CD14-positive monocyte (primary cell): ENCODE results near the gene GNL1. TPM values are rescaled to one million over a fixed set of nuclear protein-coding genes. Genes with fewer than 3 reads are reported as not detected.

ENCODE experiments used
- DNase-seq, 3 donors: peaks; one replicate each; pipeline ENCODE4 v3.0.0-alpha.2; 2011 to 2022
- H2AFZ ChIP-seq: 2 replicates; pipeline ENCODE4 v1.6.0; 2012; ENCODE audit warnings: mild to moderate bottlenecking, low read depth, low read length, inconsistent platforms; ENCODE audit not compliant: insufficient read depth, poor library complexity, severe bottlenecking
- H3K27ac ChIP-seq, 2 donors: 1 replicate in 1 of 2; 2 replicates in 1 of 2; pipeline ENCODE4 v1.5.1; 2012 to 2013; ENCODE audit warnings: low read length in 2 of 2, control low read depth in 1 of 2, inconsistent platforms in 1 of 2, low read depth in 1 of 2, mild to moderate bottlenecking in 1 of 2
- H3K27me3 ChIP-seq, 2 donors: one replicate each; pipeline versions ENCODE4 v1.6.0 to v1.6.1; 2011 to 2013; ENCODE audit warnings: low read length in 2 of 2; ENCODE audit not compliant: control insufficient read depth in 2 of 2, insufficient read depth in 2 of 2
- H3K36me3 ChIP-seq, 2 donors: replicated peaks in 1 of 2; 1 replicate in 1 of 2; 2 replicates in 1 of 2; pipeline versions ENCODE4 v1.5.1 to v1.6.1; 2012 to 2013; ENCODE audit warnings: low read length in 2 of 2, control low read depth in 1 of 2, inconsistent platforms in 1 of 2, mild to moderate bottlenecking in 1 of 2; ENCODE audit not compliant: insufficient read depth in 2 of 2, control insufficient read depth in 1 of 2
- H3K4me1 ChIP-seq, 2 donors: 1 replicate in 1 of 2; 2 replicates in 1 of 2; pipeline versions ENCODE4 v1.5.1 to v1.6.1; 2012 to 2013; ENCODE audit warnings: low read length in 2 of 2, control low read depth in 1 of 2, inconsistent platforms in 1 of 2, mild to moderate bottlenecking in 1 of 2, moderate library complexity in 1 of 2; ENCODE audit not compliant: insufficient read depth in 2 of 2, control insufficient read depth in 1 of 2
- H3K4me2 ChIP-seq: replicated peaks from 2 replicates; pipeline ENCODE3; 2012; ENCODE audit warnings: low read length, moderate library complexity, mild to moderate bottlenecking; ENCODE audit not compliant: poor library complexity, severe bottlenecking; ENCODE audit errors: extremely low read depth
- H3K4me3 ChIP-seq, 3 experiments: fragments of 200-600 bp in 1 of 3; sonication (generic) in 1 of 3; replicated peaks in 1 of 3; 1 replicate in 2 of 3; 2 replicates in 1 of 3; pipeline ENCODE4 v1.5.1; 2011 to 2013; ENCODE audit warnings: low read length in 3 of 3, mild to moderate bottlenecking in 3 of 3, control low read depth in 2 of 3, low read depth in 2 of 3, inconsistent platforms in 1 of 3, moderate library complexity in 1 of 3
- H3K79me2 ChIP-seq: 2 replicates; pipeline ENCODE4 v1.6.0; 2012; ENCODE audit warnings: mild to moderate bottlenecking, control low read depth, inconsistent platforms, low read length, moderate library complexity; ENCODE audit not compliant: insufficient read depth
- H3K9ac ChIP-seq: 2 replicates; pipeline ENCODE4 v1.6.0; 2017; ENCODE audit warnings: low read length, mild to moderate bottlenecking; ENCODE audit not compliant: insufficient read depth, poor library complexity, severe bottlenecking
- H3K9me3 ChIP-seq, 2 donors: replicated peaks in 1 of 2; 1 replicate in 1 of 2; 2 replicates in 1 of 2; pipeline versions ENCODE4 v1.5.1 to v1.6.1; 2012 to 2013; ENCODE audit warnings: low read length in 2 of 2, control low read depth in 1 of 2; ENCODE audit not compliant: control insufficient read depth in 1 of 2, insufficient read depth in 1 of 2
- H4K20me1 ChIP-seq: 2 replicates; pipeline ENCODE4 v1.6.0; 2012; ENCODE audit warnings: mild to moderate bottlenecking, low read length, control low read depth, moderate library complexity; ENCODE audit not compliant: insufficient read depth
- H3K27ac Mint-ChIP-seq, 7 donors: one replicate each; pipeline ENCODE4 v1.8.0; 2020; ENCODE audit warnings: mild to moderate bottlenecking in 7 of 7, mixed read lengths in 7 of 7, moderate library complexity in 6 of 7, inconsistent platforms in 2 of 7
- H3K27me3 Mint-ChIP-seq, 3 donors: one replicate each; pipeline ENCODE4 v1.8.0; 2021 to 2022; ENCODE audit warnings: low read depth in 3 of 3, mild to moderate bottlenecking in 3 of 3, mixed read lengths in 3 of 3, moderate library complexity in 3 of 3, inconsistent platforms in 1 of 3
- H3K36me3 Mint-ChIP-seq, 2 donors: one replicate each; pipeline ENCODE4 v1.8.0; 2020; ENCODE audit warnings: mixed read lengths in 2 of 2, inconsistent platforms in 1 of 2, mild to moderate bottlenecking in 1 of 2
- H3K4me1 Mint-ChIP-seq: one replicate; pipeline ENCODE4 v1.8.0; 2020; ENCODE audit warnings: mild to moderate bottlenecking, mixed read lengths
- H3K4me3 Mint-ChIP-seq, 2 donors: one replicate each; pipeline ENCODE4 v1.8.0; 2020; ENCODE audit warnings: mild to moderate bottlenecking in 2 of 2, mixed read lengths in 2 of 2, moderate library complexity in 1 of 2
- H3K9me3 Mint-ChIP-seq, 7 donors: one replicate each; pipeline ENCODE4 v1.8.0; 2020 to 2022; ENCODE audit warnings: mixed read lengths in 7 of 7, mild to moderate bottlenecking in 6 of 7, moderate library complexity in 6 of 7, inconsistent platforms in 2 of 7
- CTCF ChIP-seq: fragments of 200-600 bp; IDR thresholded peaks from one replicate; pipeline ENCODE4 v1.8.0; 2022; ENCODE audit warnings: antibody characterized with exemption, mild to moderate bottlenecking
- WGBS: methylation state at CpG from one replicate; pipeline ENCODE4 v1.1.5; 2013; ENCODE audit warnings: missing lambda C conversion rate; ENCODE audit not compliant: insufficient coverage; 5-methylcytosine and 5-hydroxymethylcytosine counted together
- intact Hi-C, 2 donors: fragments of 100-400 bp; cut with micrococcal nuclease; formaldehyde crosslinking; loops; one replicate each; pipeline versions ENCODE4 v1.15.0 to v1.15.1; 2023
- polyA plus RNA-seq, 3 donors: library from polyadenylated mRNA; depleted of rRNA in 1 of 3; unstranded in 2 of 3; stranded (reverse) in 1 of 3; fragments of 300-500 nt in 2 of 3; fragments of >200 nt in 1 of 3; fragmentation: Illumina TruSeq in 2 of 3; gene quantifications; 1 replicate in 2 of 3; 2 replicates in 1 of 3; pipeline ENCODE4 v1.2.3, GENCODE V29; 2012 to 2021

Gene GNL1
- polyA plus RNA-seq, 3 donors = 10.3 to 13.4 (median 12.9) TPM

- Histone ChIP-seq H3K9me3 (no peaks in the 10 kb centered on the region), H3K4me2 (no peak overlapping the region), H3K27ac (no peak overlapping the region), H2AFZ (no peak overlapping the region), H4K20me1 (peaks cover 5% of the 10 kb centered on the region), H3K9ac (no peak overlapping the region), H3K4me1 (peaks cover 9 to 15% of the 10 kb centered on the region in 2 donors), H3K79me2 (no peaks in the 10 kb centered on the region), H3K36me3 (peaks cover 11 to 25% of the 10 kb centered on the region in 2 donors), H3K4me3 (no peak overlapping the region), H3K27me3 (no peaks in the 10 kb centered on the region)
- Mint-ChIP-seq H3K9me3 (no peaks in the 10 kb centered on the region), H3K4me1 (peaks cover 18% of the 10 kb centered on the region), H3K36me3 (peaks cover 15 to 17% of the 10 kb centered on the region in 2 donors), H3K4me3 (no peak overlapping the region), H3K27me3 (peaks cover 1 to 5% (median 3%) of the 10 kb centered on the region in 3 donors), H3K27ac (peak overlapping the region in 1 of 7 donors; percentile 53)
- DNase-seq = no peak
- intact Hi-C loops = no loop called here
- no peak for TF ChIP-seq CTCF
Measured at GRCh38 chr6:30565772-30566171, 9.5 kb upstream of the GNL1 start.

GRCh38 chr6:30564114-30564513, 7.8 kb upstream of the GNL1 start:
- Histone ChIP-seq H2AFZ (no peak overlapping the region), H3K4me3 (no peak overlapping the region), H3K27ac (no peak overlapping the region), H3K79me2 (peaks cover 10% of the 10 kb centered on the region), H3K27me3 (no peaks in the 10 kb centered on the region), H3K9me3 (no peaks in the 10 kb centered on the region), H3K4me2 (no peak overlapping the region), H3K36me3 (peaks cover 11 to 25% of the 10 kb centered on the region in 2 donors), H3K4me1 (peaks cover 0 to 6% of the 10 kb centered on the region in 2 donors), H4K20me1 (peaks cover 5% of the 10 kb centered on the region), H3K9ac (no peak overlapping the region)
- Mint-ChIP-seq H3K36me3 (peaks cover 20 to 23% of the 10 kb centered on the region in 2 donors), H3K4me3 (no peak overlapping the region), H3K9me3 (no peaks in the 10 kb centered on the region), H3K27ac (peak overlapping the region in 1 of 7 donors; percentile 59), H3K27me3 (peaks cover 0 to 3% (median 0%) of the 10 kb centered on the region in 3 donors), H3K4me1 (peaks cover 8% of the 10 kb centered on the region)
- WGBS = 100% methylated on average over 1 of the region's 1 CpG
- TF ChIP-seq CTCF = no peak
- intact Hi-C loops = no loop called here
- DNase-seq = no peak
